NCI-H748 (cell line): ENCODE data around the gene OR51T1.

Source experiments
- DNase-seq: peaks from one replicate; lab custom pipeline; 2025; ENCODE audit not compliant: unreplicated experiment; lab: John Stamatoyannopoulos, UW

OR51T1 gene

GRCh38 chr11:4926608-4927007 lies 44.9 kb downstream of the OR51T1 start:
- DNase-seq = no peak
